ENCODE measurements around the gene ZNF516.

DNA sequence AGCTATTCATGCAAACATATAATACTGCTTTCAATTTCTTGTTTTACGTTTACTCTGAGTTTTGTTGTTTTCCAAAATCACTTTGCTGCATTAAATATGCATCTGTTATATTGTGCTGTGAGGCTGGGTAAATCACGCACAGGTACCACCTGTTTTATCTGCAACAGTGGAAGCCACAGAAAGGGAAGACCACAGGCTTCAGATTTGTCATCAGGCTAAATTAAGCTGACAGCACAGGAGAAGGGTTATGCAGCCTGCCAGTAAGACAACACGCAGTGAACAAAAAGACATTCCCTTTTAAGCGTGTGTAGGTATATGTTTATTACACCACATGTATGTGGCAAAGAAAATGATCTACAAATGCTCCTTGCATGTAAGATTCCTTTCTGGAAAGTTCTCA is 38.2 kb downstream of the ZNF516 start:
- TF ChIP-seq EZH2phosphoT487 (IDR thresholded peaks at IDR 0.05; ENCODE audit: low read depth, severe bottlenecking, unreplicated experiment) (no peak), EZH2 (IDR thresholded peaks at IDR 0.05; ENCODE audit: borderline replicate concordance) (no peak)
- TF ChIP-seq, protein P1, sequence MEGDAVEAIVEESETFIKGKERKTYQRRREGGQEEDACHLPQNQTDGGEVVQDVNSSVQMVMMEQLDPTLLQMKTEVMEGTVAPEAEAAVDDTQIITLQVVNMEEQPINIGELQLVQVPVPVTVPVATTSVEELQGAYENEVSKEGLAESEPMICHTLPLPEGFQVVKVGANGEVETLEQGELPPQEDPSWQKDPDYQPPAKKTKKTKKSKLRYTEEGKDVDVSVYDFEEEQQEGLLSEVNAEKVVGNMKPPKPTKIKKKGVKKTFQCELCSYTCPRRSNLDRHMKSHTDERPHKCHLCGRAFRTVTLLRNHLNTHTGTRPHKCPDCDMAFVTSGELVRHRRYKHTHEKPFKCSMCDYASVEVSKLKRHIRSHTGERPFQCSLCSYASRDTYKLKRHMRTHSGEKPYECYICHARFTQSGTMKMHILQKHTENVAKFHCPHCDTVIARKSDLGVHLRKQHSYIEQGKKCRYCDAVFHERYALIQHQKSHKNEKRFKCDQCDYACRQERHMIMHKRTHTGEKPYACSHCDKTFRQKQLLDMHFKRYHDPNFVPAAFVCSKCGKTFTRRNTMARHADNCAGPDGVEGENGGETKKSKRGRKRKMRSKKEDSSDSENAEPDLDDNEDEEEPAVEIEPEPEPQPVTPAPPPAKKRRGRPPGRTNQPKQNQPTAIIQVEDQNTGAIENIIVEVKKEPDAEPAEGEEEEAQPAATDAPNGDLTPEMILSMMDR (IDR thresholded peaks at IDR 0.05; ENCODE audit: poor library complexity): no peak

Measured in hepatocyte (in vitro differentiated cells).